Measurements from ENCODE around the gene SNX1. TPM values are rescaled to one million over a fixed set of nuclear protein-coding genes. Genes with fewer than 3 reads are reported as not detected.

Gene SNX1
- polyA plus RNA-seq, 1 donor (not counting 4 experiments of a cell fraction or from before 2014, with no cell fraction given) = 90.2 TPM

DNA sequence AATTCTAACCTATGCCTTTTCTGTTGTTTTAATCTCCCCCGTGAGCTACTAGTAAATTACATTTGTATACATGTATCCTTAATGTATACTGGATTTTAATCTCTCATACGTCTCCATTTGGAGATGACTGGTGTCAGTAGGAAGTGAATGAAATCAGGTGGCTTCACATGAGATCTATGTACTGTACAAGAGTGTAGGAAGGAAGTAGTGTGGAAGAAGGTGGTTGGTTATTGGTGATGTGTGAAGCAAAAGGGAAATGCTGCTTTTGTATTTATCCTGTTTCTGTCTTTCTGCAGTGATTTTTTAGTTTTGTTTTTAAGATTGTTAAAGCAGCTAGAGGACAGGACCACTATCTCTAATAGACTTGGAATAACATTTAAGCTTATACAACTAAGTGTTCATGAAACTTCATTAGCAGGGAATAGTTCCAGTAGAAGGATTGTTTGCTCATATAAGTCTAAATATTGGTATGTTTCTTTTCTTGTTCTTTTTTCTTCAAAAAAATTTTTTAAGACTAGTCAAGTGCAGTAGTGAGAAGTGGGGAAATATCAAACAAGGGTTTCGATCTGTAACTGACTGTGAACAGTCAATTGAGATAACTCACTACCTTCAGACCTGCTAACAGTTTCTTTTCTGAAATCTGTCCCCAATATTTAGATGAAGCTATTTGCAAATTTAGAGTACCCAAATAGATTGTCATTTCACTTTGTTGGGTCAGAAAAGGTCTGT is 15.3 kb downstream of the SNX1 start:
- DNase-seq (ENCODE audit: low read depth, low spot score) (no peak), FAIRE-seq (no peak)
- Histone ChIP-seq H3K27me3 (ENCODE audit: control insufficient read depth, extremely low read depth, insufficient read depth, low read length) (no peaks in the 10 kb centered on the region), H3K9me3 (ENCODE audit: control insufficient read depth, low read depth, low read length) (no peaks in the 10 kb centered on the region), H3K9me1 (ENCODE audit: control insufficient read depth, extremely low read depth, insufficient read depth, low read length) (no peaks in the 10 kb centered on the region), H3K4me2 (ENCODE audit: control insufficient read depth, extremely low read depth, insufficient read depth, low read depth, low read length) (no peak overlapping the region), H4K20me1 (ENCODE audit: control insufficient read depth, extremely low read depth, insufficient read depth, low read length) (no peaks in the 10 kb centered on the region), H2AFZ (ENCODE audit: control insufficient read depth, low read length) (no peak overlapping the region), H3K27ac (ENCODE audit: control insufficient read depth, insufficient read depth, low read length) (no peak overlapping the region), H3K4me3 (ENCODE audit: control insufficient read depth in 2 of 3, extremely low read depth in 1 of 3, insufficient read depth in 2 of 3, low read depth in 1 of 3, low read length in 3 of 3) (no peak overlapping the region), H3K4me1 (ENCODE audit: control insufficient read depth, extremely low read depth, insufficient read depth, low read length) (no peaks in the 10 kb centered on the region), H3K36me3 (ENCODE audit: control insufficient read depth in 2 of 2, extremely low read depth in 1 of 2, insufficient read depth in 2 of 2, low read length in 2 of 2) (peaks cover 5 to 10% of the 10 kb centered on the region in 2 experiments), H3K9ac (ENCODE audit: control insufficient read depth, extremely low read depth, insufficient read depth, low read length) (no peak overlapping the region), H3K79me2 (ENCODE audit: control insufficient read depth, insufficient read depth, low read length) (peaks cover 51% of the 10 kb centered on the region)
- TF ChIP-seq EZH2 (IDR thresholded peaks at IDR 0.05; ENCODE audit: low read length) = no peak
- TF ChIP-seq, protein P1, sequence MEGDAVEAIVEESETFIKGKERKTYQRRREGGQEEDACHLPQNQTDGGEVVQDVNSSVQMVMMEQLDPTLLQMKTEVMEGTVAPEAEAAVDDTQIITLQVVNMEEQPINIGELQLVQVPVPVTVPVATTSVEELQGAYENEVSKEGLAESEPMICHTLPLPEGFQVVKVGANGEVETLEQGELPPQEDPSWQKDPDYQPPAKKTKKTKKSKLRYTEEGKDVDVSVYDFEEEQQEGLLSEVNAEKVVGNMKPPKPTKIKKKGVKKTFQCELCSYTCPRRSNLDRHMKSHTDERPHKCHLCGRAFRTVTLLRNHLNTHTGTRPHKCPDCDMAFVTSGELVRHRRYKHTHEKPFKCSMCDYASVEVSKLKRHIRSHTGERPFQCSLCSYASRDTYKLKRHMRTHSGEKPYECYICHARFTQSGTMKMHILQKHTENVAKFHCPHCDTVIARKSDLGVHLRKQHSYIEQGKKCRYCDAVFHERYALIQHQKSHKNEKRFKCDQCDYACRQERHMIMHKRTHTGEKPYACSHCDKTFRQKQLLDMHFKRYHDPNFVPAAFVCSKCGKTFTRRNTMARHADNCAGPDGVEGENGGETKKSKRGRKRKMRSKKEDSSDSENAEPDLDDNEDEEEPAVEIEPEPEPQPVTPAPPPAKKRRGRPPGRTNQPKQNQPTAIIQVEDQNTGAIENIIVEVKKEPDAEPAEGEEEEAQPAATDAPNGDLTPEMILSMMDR (optimal IDR thresholded peaks at IDR 0.05 in 1 of 3, IDR thresholded peaks at IDR 0.05 in 1 of 3, conservative IDR thresholded peaks at IDR 0.05 in 1 of 3; ENCODE audit: extremely low read depth in 1 of 3, insufficient read depth in 2 of 3, low read length in 3 of 3) = no peak
- dilution Hi-C loops (cut with MboI; ENCODE audit: extremely low pct_ligation_motif_present, low sequenced_read_pairs) = no loop called here

DNA sequence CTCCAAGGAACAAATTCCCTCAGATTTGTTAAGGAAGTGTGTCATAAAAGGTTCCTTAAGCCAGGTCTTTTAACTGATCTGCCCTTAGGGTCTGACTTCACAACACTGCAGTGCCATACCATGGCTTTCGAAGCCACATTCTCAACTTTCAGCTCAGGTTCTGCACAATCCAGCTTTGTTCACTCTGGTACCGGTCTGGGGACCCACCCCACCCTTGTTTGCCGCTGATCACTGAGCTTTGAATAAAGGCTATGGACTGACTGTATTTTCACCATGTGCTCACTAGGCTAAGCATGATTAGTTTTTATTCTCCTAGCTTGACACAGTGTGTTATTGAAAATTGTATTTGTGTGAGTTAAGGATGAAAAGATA is 15.9 kb downstream of the SNX1 start:
- H3K9ac ChIP-seq (ENCODE audit: control insufficient read depth, extremely low read depth, insufficient read depth, low read length) = no peak overlapping the region
- peaks cover 46% of the 10 kb centered on the region for H3K79me2 ChIP-seq (ENCODE audit: control insufficient read depth, insufficient read depth, low read length)
- no peak overlapping the region for H3K4me3 ChIP-seq (ENCODE audit: control insufficient read depth in 2 of 3, extremely low read depth in 1 of 3, insufficient read depth in 2 of 3, low read depth in 1 of 3, low read length in 3 of 3)
- H3K9me1 ChIP-seq (ENCODE audit: control insufficient read depth, extremely low read depth, insufficient read depth, low read length) = no peaks in the 10 kb centered on the region
- H3K36me3 ChIP-seq (ENCODE audit: control insufficient read depth in 2 of 2, extremely low read depth in 1 of 2, insufficient read depth in 2 of 2, low read length in 2 of 2) = peaks cover 5 to 13% of the 10 kb centered on the region in 2 experiments
- no peak overlapping the region for H3K4me2 ChIP-seq (ENCODE audit: control insufficient read depth, extremely low read depth, insufficient read depth, low read depth, low read length)
- no peak for TF ChIP-seq EZH2 (IDR thresholded peaks at IDR 0.05; ENCODE audit: low read length)
- TF ChIP-seq, protein P1 (optimal IDR thresholded peaks at IDR 0.05 in 1 of 3, IDR thresholded peaks at IDR 0.05 in 1 of 3, conservative IDR thresholded peaks at IDR 0.05 in 1 of 3; ENCODE audit: extremely low read depth in 1 of 3, insufficient read depth in 2 of 3, low read length in 3 of 3) = no peak
- no peak for FAIRE-seq
- no peaks in the 10 kb centered on the region for H4K20me1 ChIP-seq (ENCODE audit: control insufficient read depth, extremely low read depth, insufficient read depth, low read length)
- H3K4me1 ChIP-seq (ENCODE audit: control insufficient read depth, extremely low read depth, insufficient read depth, low read length) = no peaks in the 10 kb centered on the region
- H2AFZ ChIP-seq (ENCODE audit: control insufficient read depth, low read length) = no peak overlapping the region
- dilution Hi-C loops (cut with MboI; ENCODE audit: extremely low pct_ligation_motif_present, low sequenced_read_pairs) = no loop called here
- no peaks in the 10 kb centered on the region for H3K27me3 ChIP-seq (ENCODE audit: control insufficient read depth, extremely low read depth, insufficient read depth, low read length)
- DNase-seq (ENCODE audit: low read depth, low spot score) = no peak
- no peak overlapping the region for H3K27ac ChIP-seq (ENCODE audit: control insufficient read depth, insufficient read depth, low read length)
- H3K9me3 ChIP-seq (ENCODE audit: control insufficient read depth, low read depth, low read length) = no peaks in the 10 kb centered on the region

All from keratinocyte (primary cell).